ENCODE results near the gene HERC2.

HERC2 gene

DNA sequence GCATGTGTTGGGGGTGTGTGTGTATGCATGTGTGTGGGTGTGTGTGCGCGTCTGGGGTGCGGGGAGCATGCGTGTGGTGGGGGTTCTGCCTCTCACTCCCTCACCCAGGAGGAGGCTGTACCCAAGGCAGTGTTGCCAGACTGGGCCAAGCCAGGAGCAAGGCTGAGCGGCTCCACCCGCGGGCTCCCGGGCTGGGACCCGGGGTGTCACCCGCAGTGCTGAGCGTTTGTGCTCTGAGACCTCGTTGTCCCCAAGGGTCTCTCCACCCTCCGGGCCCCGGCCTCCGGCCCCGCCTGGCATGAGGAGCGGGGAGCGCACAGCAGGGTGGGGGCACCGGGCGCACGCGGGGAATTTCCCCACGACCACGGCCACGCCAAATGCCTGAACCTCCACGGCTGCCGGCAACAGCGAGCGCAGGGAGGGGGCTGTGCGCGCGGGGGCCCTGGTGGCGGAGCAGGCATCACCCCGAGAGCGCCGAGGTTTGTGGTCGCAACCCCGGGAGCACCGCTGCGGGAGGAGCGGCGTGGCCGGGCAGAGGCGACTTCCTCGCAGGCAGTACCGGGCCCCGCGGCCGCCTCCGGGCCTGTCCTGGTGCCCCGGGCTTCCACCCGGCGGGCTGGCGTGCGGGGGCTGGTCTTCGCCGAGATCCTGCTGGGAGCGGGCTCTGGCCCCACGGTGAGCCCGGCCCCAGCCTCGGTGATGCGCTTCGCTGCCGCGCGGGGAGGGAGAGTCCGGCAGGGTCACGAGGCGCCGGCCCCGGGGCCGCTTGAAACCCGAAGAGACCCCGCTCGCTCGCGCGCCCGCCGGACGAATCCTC lies 215.5 kb downstream of the HERC2 start:
- peaks cover 3% of the 10 kb centered on the region for H3K4me1 ChIP-seq (ENCODE audit: insufficient read depth, insufficient read length)
- peak overlapping the region; percentile 46 for H3K9ac ChIP-seq (ENCODE audit: insufficient read length, low read depth)
- no peak for DNase-seq (ENCODE audit: low read depth, low spot score)
- no peaks in the 10 kb centered on the region for H3K9me3 ChIP-seq (ENCODE audit: insufficient read depth, low read length)
- H3K27me3 ChIP-seq (ENCODE audit: insufficient read depth, insufficient read length): peaks cover 34% of the 10 kb centered on the region
- peak overlapping the region; percentile 41 for H3K4me3 ChIP-seq (ENCODE audit: insufficient read length, low read depth)
- TF ChIP-seq SUZ12 (IDR thresholded peaks at IDR 0.05; ENCODE audit: extremely low read depth, insufficient read depth, insufficient read length): no peak
- H3K36me3 ChIP-seq (ENCODE audit: insufficient read depth, insufficient read length, low read length): peaks cover 10% of the 10 kb centered on the region

- DNase-seq (ENCODE audit: low read depth, low spot score): no peak
- Histone ChIP-seq H3K4me3 (ENCODE audit: insufficient read length, low read depth) (no peak overlapping the region), H3K4me1 (ENCODE audit: insufficient read depth, insufficient read length) (peaks cover 3% of the 10 kb centered on the region), H3K36me3 (ENCODE audit: insufficient read depth, insufficient read length, low read length) (peaks cover 4% of the 10 kb centered on the region), H3K9me3 (ENCODE audit: insufficient read depth, low read length) (no peaks in the 10 kb centered on the region), H3K9ac (ENCODE audit: insufficient read length, low read depth) (no peak overlapping the region), H3K27me3 (ENCODE audit: insufficient read depth, insufficient read length) (peaks cover 41% of the 10 kb centered on the region)
- TF ChIP-seq ZNF274 (IDR thresholded peaks at IDR 0.05; ENCODE audit: low read depth, low read length): no peak
- TF ChIP-seq SUZ12 (IDR thresholded peaks at IDR 0.05; ENCODE audit: extremely low read depth, insufficient read depth, insufficient read length): no peak
- TF ChIP-seq YY1 (IDR thresholded peaks at IDR 0.05; ENCODE audit: insufficient read depth, insufficient read length): no peak
Observed at GRCh38 chr15:28105793-28106192, 216.2 kb downstream of the HERC2 start.

- no peak overlapping the region for H3K9ac ChIP-seq (ENCODE audit: insufficient read length, low read depth)
- TF ChIP-seq ZNF274 (IDR thresholded peaks at IDR 0.05; ENCODE audit: low read depth, low read length) (no peak), SUZ12 (IDR thresholded peaks at IDR 0.05; ENCODE audit: extremely low read depth, insufficient read depth, insufficient read length) (no peak), YY1 (IDR thresholded peaks at IDR 0.05; ENCODE audit: insufficient read depth, insufficient read length) (no peak)
- no peak for DNase-seq (ENCODE audit: low read depth, low spot score)
- H3K36me3 ChIP-seq (ENCODE audit: insufficient read depth, insufficient read length, low read length): peaks cover under 1% of the 10 kb centered on the region
- H3K4me1 ChIP-seq (ENCODE audit: insufficient read depth, insufficient read length): peaks cover 3% of the 10 kb centered on the region
- no peaks in the 10 kb centered on the region for H3K9me3 ChIP-seq (ENCODE audit: insufficient read depth, low read length)
- no peak overlapping the region for H3K4me3 ChIP-seq (ENCODE audit: insufficient read length, low read depth)
- H3K27me3 ChIP-seq (ENCODE audit: insufficient read depth, insufficient read length): peaks cover 46% of the 10 kb centered on the region
Observed at GRCh38 chr15:28105224-28105791, 216.7 kb downstream of the HERC2 start.

GRCh38 chr15:28104326-28104725 lies 217.7 kb downstream of the HERC2 start:
- Histone ChIP-seq H3K4me3 (ENCODE audit: insufficient read length, low read depth) (no peak overlapping the region), H3K9me3 (ENCODE audit: insufficient read depth, low read length) (no peaks in the 10 kb centered on the region), H3K9ac (ENCODE audit: insufficient read length, low read depth) (no peak overlapping the region), H3K27me3 (ENCODE audit: insufficient read depth, insufficient read length) (peaks cover 56% of the 10 kb centered on the region), H3K4me1 (ENCODE audit: insufficient read depth, insufficient read length) (peaks cover 3% of the 10 kb centered on the region), H3K36me3 (ENCODE audit: insufficient read depth, insufficient read length, low read length) (no peaks in the 10 kb centered on the region)
- TF ChIP-seq SUZ12 (IDR thresholded peaks at IDR 0.05; ENCODE audit: extremely low read depth, insufficient read depth, insufficient read length) (no peak), YY1 (IDR thresholded peaks at IDR 0.05; ENCODE audit: insufficient read depth, insufficient read length) (no peak), ZNF274 (IDR thresholded peaks at IDR 0.05; ENCODE audit: low read depth, low read length) (no peak)
- no peak for DNase-seq (ENCODE audit: low read depth, low spot score)

DNA sequence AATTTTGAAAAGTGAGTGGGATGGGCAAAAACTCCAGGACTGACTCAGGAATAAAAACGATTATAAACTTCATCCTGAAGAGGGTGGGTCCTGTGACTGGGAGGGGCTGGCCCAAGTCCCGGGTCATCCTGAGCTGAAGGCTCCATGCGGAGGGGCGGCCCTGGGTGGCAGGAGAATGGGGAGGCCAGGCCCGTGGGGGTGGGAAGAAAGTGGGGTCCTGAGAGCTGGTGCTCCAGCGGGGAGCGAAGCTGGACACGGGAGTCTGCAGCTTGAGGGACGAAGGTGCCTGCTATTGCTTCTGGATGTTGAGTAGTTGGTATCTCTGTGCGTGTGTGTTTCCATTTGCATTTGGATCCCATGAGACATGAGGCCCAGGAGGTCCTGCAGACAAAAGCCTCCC lies 218.1 kb downstream of the HERC2 start:
- no peaks in the 10 kb centered on the region for H3K36me3 ChIP-seq (ENCODE audit: insufficient read depth, insufficient read length, low read length)
- H3K4me3 ChIP-seq (ENCODE audit: insufficient read length, low read depth): no peak overlapping the region
- peaks cover 3% of the 10 kb centered on the region for H3K4me1 ChIP-seq (ENCODE audit: insufficient read depth, insufficient read length)
- DNase-seq (ENCODE audit: low read depth, low spot score): no peak
- H3K27me3 ChIP-seq (ENCODE audit: insufficient read depth, insufficient read length): peaks cover 58% of the 10 kb centered on the region
- H3K9me3 ChIP-seq (ENCODE audit: insufficient read depth, low read length): no peaks in the 10 kb centered on the region
- no peak overlapping the region for H3K9ac ChIP-seq (ENCODE audit: insufficient read length, low read depth)
- TF ChIP-seq SUZ12 (IDR thresholded peaks at IDR 0.05; ENCODE audit: extremely low read depth, insufficient read depth, insufficient read length): no peak
- TF ChIP-seq YY1 (IDR thresholded peaks at IDR 0.05; ENCODE audit: insufficient read depth, insufficient read length): no peak
- no peak for TF ChIP-seq ZNF274 (IDR thresholded peaks at IDR 0.05; ENCODE audit: low read depth, low read length)

- Histone ChIP-seq H3K9me3 (ENCODE audit: insufficient read depth, low read length) (no peaks in the 10 kb centered on the region), H3K4me1 (ENCODE audit: insufficient read depth, insufficient read length) (peaks cover 11% of the 10 kb centered on the region), H3K36me3 (ENCODE audit: insufficient read depth, insufficient read length, low read length) (no peaks in the 10 kb centered on the region), H3K4me3 (ENCODE audit: insufficient read length, low read depth) (no peak overlapping the region), H3K27me3 (ENCODE audit: insufficient read depth, insufficient read length) (peaks cover 64% of the 10 kb centered on the region), H3K9ac (ENCODE audit: insufficient read length, low read depth) (no peak overlapping the region)
- TF ChIP-seq YY1 (IDR thresholded peaks at IDR 0.05; ENCODE audit: insufficient read depth, insufficient read length) (no peak), SUZ12 (IDR thresholded peaks at IDR 0.05; ENCODE audit: extremely low read depth, insufficient read depth, insufficient read length) (no peak)
- DNase-seq (ENCODE audit: low read depth, low spot score): no peak
Observed at GRCh38 chr15:28101983-28102441, 220.0 kb downstream of the HERC2 start.

DNA sequence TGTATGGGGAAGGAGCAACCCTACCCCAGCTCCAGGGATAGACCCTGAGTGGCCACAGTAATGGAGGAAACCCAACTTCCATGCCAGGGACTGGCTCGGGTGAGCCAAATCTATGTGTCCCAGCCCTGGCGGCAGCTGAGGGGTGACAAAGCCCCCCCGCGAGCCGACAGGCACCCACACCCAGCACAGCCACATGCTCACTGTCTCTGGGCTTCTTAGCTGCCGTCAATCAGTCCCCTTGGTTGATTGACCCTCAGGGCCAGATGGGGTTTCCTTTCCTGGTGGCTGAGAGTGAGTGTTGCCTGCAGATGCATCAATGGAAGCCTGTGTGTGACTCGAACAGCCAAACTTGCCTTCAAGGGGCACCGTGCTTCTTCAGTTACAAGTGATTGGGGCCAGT lies 220.8 kb downstream of the HERC2 start:
- Histone ChIP-seq H3K4me1 (ENCODE audit: insufficient read depth, insufficient read length) (peaks cover 11% of the 10 kb centered on the region), H3K4me3 (ENCODE audit: insufficient read length, low read depth) (no peak overlapping the region), H3K27me3 (ENCODE audit: insufficient read depth, insufficient read length) (peaks cover 64% of the 10 kb centered on the region), H3K36me3 (ENCODE audit: insufficient read depth, insufficient read length, low read length) (no peaks in the 10 kb centered on the region), H3K9ac (ENCODE audit: insufficient read length, low read depth) (no peak overlapping the region), H3K9me3 (ENCODE audit: insufficient read depth, low read length) (no peaks in the 10 kb centered on the region)
- DNase-seq (ENCODE audit: low read depth, low spot score): no peak
- TF ChIP-seq SUZ12 (IDR thresholded peaks at IDR 0.05; ENCODE audit: extremely low read depth, insufficient read depth, insufficient read length) (no peak), YY1 (IDR thresholded peaks at IDR 0.05; ENCODE audit: insufficient read depth, insufficient read length) (no peak), ZNF274 (IDR thresholded peaks at IDR 0.05; ENCODE audit: low read depth, low read length) (no peak)
